ENCODE measurements around the gene PRICKLE2. TPM values are rescaled to one million over a fixed set of nuclear protein-coding genes. Genes with fewer than 3 reads are reported as not detected.

Gene PRICKLE2
- total and polyA plus RNA-seq, 4 donors: 0.89 to 8.0 (median 3.2) TPM

DNA sequence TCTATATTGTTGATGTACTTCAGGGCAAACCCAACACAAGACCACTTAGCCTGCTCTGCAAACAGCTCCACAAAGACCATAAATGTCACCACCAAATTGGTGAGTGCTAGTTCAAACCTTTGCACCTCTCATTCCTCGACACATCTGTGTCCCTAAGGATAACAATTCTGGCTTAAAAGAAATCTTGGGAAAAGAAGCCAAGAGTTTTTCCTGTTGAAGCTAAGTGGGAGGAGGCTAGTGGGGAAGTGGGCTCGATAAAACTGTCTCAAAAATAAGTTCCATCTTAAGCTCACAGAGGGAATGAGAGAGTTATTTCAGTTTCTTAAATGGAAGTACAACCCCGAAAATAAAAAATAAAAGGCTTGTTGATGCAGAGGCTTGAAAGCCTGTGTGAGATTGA lies 40.4 kb upstream of the PRICKLE2 start:
- TF ChIP-seq JUND (IDR thresholded peaks at IDR 0.05) (no peak), GABPA (IDR thresholded peaks at IDR 0.05 in 1 of 2, conservative IDR thresholded peaks at IDR 0.05 in 1 of 2) (no peak), RXRA (IDR thresholded peaks at IDR 0.05) (no peak), HNF4G (IDR thresholded peaks at IDR 0.05) (no peak), EGR1 (IDR thresholded peaks at IDR 0.05; ENCODE audit: low read depth in 2 of 2) (no peak)
- TF ChIP-seq, protein P1, sequence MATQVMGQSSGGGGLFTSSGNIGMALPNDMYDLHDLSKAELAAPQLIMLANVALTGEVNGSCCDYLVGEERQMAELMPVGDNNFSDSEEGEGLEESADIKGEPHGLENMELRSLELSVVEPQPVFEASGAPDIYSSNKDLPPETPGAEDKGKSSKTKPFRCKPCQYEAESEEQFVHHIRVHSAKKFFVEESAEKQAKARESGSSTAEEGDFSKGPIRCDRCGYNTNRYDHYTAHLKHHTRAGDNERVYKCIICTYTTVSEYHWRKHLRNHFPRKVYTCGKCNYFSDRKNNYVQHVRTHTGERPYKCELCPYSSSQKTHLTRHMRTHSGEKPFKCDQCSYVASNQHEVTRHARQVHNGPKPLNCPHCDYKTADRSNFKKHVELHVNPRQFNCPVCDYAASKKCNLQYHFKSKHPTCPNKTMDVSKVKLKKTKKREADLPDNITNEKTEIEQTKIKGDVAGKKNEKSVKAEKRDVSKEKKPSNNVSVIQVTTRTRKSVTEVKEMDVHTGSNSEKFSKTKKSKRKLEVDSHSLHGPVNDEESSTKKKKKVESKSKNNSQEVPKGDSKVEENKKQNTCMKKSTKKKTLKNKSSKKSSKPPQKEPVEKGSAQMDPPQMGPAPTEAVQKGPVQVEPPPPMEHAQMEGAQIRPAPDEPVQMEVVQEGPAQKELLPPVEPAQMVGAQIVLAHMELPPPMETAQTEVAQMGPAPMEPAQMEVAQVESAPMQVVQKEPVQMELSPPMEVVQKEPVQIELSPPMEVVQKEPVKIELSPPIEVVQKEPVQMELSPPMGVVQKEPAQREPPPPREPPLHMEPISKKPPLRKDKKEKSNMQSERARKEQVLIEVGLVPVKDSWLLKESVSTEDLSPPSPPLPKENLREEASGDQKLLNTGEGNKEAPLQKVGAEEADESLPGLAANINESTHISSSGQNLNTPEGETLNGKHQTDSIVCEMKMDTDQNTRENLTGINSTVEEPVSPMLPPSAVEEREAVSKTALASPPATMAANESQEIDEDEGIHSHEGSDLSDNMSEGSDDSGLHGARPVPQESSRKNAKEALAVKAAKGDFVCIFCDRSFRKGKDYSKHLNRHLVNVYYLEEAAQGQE (IDR thresholded peaks at IDR 0.05): no peak
- TF ChIP-seq, protein P2, sequence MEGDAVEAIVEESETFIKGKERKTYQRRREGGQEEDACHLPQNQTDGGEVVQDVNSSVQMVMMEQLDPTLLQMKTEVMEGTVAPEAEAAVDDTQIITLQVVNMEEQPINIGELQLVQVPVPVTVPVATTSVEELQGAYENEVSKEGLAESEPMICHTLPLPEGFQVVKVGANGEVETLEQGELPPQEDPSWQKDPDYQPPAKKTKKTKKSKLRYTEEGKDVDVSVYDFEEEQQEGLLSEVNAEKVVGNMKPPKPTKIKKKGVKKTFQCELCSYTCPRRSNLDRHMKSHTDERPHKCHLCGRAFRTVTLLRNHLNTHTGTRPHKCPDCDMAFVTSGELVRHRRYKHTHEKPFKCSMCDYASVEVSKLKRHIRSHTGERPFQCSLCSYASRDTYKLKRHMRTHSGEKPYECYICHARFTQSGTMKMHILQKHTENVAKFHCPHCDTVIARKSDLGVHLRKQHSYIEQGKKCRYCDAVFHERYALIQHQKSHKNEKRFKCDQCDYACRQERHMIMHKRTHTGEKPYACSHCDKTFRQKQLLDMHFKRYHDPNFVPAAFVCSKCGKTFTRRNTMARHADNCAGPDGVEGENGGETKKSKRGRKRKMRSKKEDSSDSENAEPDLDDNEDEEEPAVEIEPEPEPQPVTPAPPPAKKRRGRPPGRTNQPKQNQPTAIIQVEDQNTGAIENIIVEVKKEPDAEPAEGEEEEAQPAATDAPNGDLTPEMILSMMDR (IDR thresholded peaks at IDR 0.05; ENCODE audit: low read depth, low read length, missing input control): no peak
- Histone ChIP-seq H3K36me3 (ENCODE audit: control insufficient read depth in 4 of 4, insufficient read depth in 3 of 4, low read depth in 1 of 4, low read length in 3 of 4) (no peaks in the 10 kb centered on the region), H3K4me3 (ENCODE audit: low read depth in 1 of 3, low read length in 3 of 3) (no peak overlapping the region), H3K27ac (ENCODE audit: low read depth in 1 of 2, low read length in 2 of 2) (peak overlapping the region; percentile 44 to 56), H3K4me1 (ENCODE audit: control insufficient read depth in 4 of 4, insufficient read depth in 4 of 4, low read length in 3 of 4) (peaks cover 4 to 19% (median 7%) of the 10 kb centered on the region in 4 donors), H3K9me3 (ENCODE audit: control insufficient read depth in 4 of 4, low read length in 3 of 4) (no peaks in the 10 kb centered on the region), H3K9ac (ENCODE audit: low read depth in 1 of 2, low read length in 2 of 2) (no peak overlapping the region), H3K27me3 (ENCODE audit: control insufficient read depth in 4 of 4, insufficient read depth in 4 of 4, low read length in 3 of 4) (no peaks in the 10 kb centered on the region)
- 64% methylated on average over 3 of the region's 3 CpGs for WGBS
- DNase-seq (ENCODE audit: low spot score): no peak

DNA sequence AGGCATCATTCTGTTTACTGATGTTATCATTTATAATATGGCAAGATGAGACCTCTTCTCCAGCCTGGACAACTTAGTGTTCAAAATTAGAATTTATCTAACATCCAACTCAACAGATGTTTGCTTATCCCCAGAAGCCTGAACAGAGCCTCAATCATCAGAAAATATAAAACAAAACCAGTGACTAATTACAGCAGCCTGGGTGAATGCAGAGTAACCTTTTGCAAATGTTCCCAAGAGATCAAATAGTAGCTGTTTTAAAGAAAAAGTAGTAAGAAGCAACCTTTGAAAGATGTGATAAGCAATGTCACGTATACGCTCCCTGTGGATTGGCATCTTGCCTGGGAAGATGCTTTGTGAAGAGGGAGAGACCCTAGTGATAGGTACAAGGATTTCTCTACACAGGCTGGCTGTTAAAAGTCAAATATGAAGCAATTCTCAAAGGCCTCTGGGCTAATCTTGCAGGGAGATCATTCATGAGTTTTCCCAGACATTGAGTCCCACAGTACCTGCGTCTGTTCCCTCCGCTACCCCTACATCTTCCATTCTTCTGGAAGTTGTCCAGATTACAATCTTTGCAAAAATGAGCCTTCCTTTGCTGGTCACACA lies 39.3 kb upstream of the PRICKLE2 start:
- Histone ChIP-seq H3K27me3 (ENCODE audit: control insufficient read depth in 4 of 4, insufficient read depth in 4 of 4, low read length in 3 of 4) (no peaks in the 10 kb centered on the region), H3K9me3 (ENCODE audit: control insufficient read depth in 4 of 4, low read length in 3 of 4) (no peaks in the 10 kb centered on the region), H3K4me1 (ENCODE audit: control insufficient read depth in 4 of 4, insufficient read depth in 4 of 4, low read length in 3 of 4) (peaks cover 4 to 19% (median 7%) of the 10 kb centered on the region in 4 donors), H3K9ac (ENCODE audit: low read depth in 1 of 2, low read length in 2 of 2) (no peak overlapping the region), H3K4me3 (ENCODE audit: low read depth in 1 of 3, low read length in 3 of 3) (no peak overlapping the region), H3K36me3 (ENCODE audit: control insufficient read depth in 4 of 4, insufficient read depth in 3 of 4, low read depth in 1 of 4, low read length in 3 of 4) (no peaks in the 10 kb centered on the region), H3K27ac (ENCODE audit: low read depth in 1 of 2, low read length in 2 of 2) (no peak overlapping the region)
- TF ChIP-seq NR2F2 (IDR thresholded peaks at IDR 0.05): no peak
- TF ChIP-seq, protein P1 (IDR thresholded peaks at IDR 0.05): no peak
- TF ChIP-seq, protein P3, sequence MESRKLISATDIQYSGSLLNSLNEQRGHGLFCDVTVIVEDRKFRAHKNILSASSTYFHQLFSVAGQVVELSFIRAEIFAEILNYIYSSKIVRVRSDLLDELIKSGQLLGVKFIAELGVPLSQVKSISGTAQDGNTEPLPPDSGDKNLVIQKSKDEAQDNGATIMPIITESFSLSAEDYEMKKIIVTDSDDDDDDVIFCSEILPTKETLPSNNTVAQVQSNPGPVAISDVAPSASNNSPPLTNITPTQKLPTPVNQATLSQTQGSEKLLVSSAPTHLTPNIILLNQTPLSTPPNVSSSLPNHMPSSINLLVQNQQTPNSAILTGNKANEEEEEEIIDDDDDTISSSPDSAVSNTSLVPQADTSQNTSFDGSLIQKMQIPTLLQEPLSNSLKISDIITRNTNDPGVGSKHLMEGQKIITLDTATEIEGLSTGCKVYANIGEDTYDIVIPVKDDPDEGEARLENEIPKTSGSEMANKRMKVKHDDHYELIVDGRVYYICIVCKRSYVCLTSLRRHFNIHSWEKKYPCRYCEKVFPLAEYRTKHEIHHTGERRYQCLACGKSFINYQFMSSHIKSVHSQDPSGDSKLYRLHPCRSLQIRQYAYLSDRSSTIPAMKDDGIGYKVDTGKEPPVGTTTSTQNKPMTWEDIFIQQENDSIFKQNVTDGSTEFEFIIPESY (IDR thresholded peaks at IDR 0.05): no peak
- TF ChIP-seq, protein P2 (IDR thresholded peaks at IDR 0.05; ENCODE audit: low read depth, low read length, missing input control): no peak
- no peak for TF ChIP-seq EGR1 (IDR thresholded peaks at IDR 0.05; ENCODE audit: low read depth in 2 of 2)
- WGBS: 70% methylated on average over 4 of the region's 4 CpGs
- DNase-seq (ENCODE audit: low spot score): no peak

Data from liver (tissue), 9 donors.